HT-29 (cell line): ENCODE data around the gene SIM1. TPM values are rescaled to one million over a fixed set of nuclear protein-coding genes. Genes with fewer than 3 reads are reported as not detected.
A peak's percentile ranks its signal among the peaks of the same experiment; 100 is the strongest.

Source experiments
- DNase-seq: peaks from one replicate; pipeline ENCODE4 v3.0.0-alpha.2; 2015; ENCODE audit warnings: low spot score
- total RNA-seq: library from RNA; depleted of rRNA; stranded (reverse); fragments of >200 nt; shearing (Covaris generic); gene quantifications from 2 replicates; pipeline ENCODE4 v1.2.3, GENCODE V29; 2014; rRNA removed

SIM1 gene, protein sequence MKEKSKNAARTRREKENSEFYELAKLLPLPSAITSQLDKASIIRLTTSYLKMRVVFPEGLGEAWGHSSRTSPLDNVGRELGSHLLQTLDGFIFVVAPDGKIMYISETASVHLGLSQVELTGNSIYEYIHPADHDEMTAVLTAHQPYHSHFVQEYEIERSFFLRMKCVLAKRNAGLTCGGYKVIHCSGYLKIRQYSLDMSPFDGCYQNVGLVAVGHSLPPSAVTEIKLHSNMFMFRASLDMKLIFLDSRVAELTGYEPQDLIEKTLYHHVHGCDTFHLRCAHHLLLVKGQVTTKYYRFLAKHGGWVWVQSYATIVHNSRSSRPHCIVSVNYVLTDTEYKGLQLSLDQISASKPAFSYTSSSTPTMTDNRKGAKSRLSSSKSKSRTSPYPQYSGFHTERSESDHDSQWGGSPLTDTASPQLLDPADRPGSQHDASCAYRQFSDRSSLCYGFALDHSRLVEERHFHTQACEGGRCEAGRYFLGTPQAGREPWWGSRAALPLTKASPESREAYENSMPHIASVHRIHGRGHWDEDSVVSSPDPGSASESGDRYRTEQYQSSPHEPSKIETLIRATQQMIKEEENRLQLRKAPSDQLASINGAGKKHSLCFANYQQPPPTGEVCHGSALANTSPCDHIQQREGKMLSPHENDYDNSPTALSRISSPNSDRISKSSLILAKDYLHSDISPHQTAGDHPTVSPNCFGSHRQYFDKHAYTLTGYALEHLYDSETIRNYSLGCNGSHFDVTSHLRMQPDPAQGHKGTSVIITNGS
- total RNA-seq: not detected in 2 replicates

DNA sequence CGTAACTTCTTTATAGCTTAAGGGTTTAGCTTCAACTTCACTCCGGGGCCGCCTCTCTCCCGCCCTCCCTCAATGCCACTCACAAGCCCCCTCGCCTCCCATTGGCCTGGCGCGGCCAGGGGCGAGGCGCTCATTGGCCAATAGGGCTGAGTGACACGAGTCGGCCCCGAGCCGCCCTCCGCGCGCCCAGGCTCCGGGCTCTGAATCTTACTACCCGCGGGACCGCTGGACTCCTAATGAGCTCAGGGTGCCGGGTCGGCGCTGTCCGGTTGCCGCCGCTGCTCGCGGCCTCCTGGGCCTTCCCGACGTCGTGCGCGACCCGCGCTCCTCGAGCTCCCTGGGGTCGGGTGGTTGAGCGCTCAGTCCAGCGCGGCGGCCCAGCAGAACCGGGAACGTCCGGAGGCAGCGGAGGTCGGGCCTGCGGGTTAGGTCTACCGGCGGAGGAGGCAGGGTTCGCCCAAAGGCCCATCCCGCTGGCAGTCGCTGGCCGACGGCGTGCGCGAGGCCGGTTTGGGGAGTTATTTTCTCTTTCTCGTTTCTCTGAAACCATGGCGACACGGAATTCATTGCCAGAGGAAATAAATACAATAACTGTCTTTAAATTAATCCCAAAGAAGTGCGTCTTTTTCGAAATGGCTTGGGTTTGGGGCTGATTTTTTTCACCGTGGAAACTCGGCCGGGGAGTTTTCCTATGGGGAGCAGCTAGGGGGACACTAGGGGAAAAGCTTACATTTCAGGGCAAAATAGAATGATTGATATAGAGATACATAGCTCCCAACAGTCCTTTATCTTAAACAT lies at the start of gene SIM1:
TSS of gene SIM1 (minus strand) at position 19 of the 798 bp plus-strand sequence. CDS start 1,453 bp downstream, outside the sequence.
- no peak for DNase-seq

DNA sequence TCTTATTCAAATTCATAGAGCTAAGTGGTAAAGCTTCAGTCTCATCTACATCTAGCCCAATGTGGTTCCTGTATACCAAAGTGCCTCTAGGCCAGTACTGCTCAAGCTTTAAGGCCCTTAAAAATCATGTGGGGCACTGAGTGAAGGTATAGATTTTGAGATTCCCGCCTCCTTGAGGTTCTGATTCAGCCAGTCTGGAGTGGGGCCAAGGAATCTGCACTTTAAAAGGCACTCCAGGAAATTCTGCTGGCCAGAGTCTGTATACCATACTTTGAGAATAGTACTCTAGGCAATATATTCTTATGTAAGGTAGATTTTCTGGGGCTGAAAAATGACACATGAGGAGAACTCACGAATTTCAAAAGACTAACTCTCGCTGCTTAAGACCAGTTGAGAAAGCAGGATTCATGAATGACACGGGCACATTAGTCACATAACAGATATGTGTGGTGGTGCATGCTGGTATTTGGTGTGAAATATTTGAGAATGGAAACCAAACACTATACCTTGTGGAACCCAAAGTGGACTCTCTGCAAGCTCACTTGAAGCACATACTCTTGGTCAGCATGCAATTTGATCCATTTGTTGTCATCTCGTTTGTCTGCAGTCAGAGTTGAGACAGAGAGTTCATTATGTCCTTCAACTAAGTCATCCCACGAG lies 47.6 kb upstream of the SIM1 start:
- DNase-seq: no peak

DNA sequence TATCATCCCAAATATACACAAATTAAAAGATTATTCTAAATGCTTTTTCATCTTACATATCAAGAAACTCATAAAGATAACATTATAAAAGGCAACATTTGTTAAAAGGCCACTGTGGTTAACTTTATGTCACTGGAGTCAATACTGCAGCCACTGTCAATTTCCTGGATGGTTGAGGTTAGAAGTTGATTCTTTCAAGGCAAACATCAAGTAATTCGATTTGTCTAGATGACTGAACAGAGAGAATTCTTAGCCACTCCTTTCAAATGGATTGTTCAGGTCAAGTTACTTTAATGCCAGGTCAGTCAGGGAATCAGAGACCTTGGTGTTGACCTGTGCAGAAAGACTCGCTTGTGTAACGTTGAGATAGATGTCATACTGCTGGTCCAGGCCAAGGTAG lies 44.4 kb upstream of the SIM1 start:
- DNase-seq: no peak

DNA sequence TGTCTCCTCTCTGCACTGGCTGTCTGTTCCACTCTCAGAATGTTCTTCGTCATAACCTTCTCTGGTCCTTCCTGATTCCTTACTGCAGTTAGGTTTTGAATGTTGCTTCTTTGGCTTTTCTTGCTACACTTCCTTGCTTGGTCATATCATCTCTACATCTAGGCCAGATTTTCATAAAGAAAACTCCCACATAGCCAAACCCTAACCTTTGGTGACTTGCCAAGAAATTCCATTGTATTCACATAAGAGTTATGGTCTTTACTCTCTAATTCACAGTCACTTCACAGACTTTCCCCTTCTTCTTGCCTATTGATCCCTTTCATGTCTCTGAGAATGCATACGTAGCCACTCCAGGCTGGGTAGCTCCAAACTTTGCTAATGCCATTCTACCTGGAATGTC lies 41.9 kb upstream of the SIM1 start:
- DNase-seq: no peak

DNA sequence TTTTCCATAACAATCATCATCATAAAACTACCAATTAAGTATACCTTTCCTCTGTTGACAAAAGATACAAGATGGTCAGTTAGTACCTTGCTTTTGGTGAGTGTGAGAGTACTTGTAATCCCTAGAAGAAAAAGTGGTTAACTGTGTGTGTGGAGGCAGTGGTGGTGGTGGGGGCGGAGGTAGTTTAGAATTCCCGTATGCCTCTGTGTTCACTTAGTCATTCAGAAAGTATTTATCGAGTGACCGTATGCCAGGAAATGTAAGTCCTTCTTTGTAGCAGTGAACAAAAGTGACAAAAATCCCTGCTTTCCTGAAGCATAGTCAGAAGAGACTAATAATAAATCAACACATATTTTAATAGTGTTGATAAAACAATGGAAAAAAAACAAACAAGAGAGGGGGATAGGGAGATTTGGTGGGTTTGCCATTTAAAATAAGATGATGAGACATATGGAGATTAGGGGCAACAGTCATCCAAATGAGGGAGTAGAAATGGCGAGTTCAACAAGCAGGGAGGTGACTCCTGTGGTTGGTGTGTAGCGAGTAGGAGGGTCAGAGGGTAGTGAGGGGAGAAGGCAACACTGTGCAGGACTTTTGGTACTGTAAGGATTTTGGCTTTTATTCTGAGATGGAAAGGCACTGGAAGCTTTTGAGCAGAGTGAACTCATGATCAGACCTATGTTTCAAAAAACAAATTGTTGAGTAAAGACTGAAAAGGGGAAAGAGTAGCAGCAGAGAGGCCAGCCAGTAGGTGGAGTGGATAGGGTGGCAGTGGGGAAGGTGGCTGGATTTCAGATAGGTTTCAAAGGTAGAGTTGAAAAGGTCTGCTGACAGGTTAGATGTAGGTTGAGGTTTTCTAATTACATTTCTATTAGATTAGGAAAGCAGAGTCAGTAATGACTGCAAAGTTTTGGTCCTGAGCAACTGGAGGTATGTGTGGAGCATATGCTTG lies 40.3 kb upstream of the SIM1 start:
- DNase-seq: no peak

DNA sequence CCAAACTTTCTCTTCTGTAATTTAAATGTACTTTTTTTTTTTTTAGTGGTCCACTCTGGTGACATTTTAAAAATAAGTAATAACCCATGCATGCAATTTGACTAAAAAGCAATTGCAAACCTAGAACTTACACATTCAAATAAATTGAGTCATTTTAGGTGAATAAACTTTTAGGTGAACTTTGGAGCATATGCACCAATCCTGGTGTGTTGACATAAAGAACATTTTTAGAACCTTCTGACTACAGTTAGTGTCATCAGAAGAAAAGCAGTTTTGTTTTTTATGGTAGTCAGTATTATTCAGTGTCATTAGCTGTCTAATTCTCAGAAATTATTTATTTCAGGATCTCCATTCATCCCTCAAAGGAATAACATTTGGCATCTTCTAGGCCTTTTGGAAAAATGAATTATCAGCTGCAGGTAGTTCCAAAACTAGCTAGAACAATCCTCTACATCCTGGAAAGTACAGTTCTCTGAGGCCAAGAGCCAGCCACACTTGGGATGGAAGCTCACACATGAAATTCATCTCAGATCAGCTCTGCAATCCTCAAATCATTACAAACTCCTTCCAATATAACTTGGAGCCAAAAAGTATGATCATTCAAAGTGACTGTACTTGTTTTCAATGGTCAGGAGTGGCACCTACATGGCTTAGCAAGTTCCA lies 38.5 kb upstream of the SIM1 start:
- no peak for DNase-seq

DNA sequence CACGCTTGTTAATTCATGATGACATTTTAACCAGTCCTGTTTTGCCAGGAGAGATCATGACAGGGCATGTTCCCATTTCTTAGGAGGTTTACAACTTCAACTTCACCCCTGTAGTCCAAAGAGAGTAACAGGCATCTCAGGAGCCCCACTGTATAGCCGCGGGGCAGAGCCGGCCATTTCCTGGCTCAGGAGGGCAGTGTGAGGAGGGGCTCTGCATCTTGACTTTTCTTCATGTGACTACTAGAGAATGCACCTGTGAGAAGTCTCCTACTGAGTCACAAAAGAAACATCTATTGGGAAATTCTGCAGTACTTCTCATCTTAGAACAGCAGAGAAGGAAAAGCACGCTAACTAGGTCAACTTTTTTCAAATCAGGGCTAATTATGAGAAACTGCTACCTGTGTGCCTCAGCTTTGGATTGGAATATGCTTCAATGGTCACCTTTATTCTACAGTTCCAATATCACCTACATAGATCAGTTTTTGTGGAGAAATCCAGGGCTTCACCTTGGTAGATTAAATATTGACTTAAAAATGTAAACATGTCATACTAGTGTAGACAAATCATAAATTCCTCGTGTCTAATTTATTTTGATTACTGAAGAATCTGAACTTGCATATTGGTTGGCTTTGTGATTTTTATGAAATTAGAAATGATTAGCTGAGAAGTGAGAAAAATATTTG lies 28.6 kb upstream of the SIM1 start:
- peak; percentile 8 for DNase-seq

DNA sequence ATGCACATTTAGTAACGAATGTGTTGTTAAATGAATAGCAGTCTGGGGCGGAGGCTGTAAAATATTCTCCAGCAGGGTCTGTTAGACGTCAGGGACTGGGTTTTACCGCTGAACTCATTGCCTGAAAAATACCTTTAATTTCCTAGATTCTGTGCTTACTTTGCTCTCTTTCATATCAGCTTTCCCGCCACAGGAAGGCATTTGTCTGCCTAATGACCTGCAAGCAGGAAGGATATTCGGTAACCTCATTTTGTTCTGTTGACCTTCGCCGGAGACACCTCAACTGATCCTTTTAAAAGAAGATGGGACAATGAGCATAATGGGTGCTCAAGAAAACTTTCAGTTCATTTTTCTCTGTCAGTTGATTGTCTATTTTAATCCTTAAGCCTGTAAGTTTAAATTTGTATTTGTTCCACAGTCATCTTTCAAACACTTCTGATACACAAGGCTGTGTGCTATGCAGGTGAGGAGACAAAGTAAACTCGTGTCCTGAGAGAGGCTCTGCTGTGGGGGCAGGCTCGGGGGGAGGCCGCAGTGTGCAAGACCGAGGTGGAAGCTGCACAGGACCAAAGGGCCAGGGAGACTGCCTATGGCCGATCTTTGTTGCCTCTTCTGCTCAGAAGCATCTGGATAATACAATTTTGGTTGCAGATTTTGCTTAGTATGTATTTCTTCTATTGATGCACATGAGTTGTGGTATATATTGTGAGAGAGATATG lies 27.4 kb upstream of the SIM1 start:
- DNase-seq: no peak

DNA sequence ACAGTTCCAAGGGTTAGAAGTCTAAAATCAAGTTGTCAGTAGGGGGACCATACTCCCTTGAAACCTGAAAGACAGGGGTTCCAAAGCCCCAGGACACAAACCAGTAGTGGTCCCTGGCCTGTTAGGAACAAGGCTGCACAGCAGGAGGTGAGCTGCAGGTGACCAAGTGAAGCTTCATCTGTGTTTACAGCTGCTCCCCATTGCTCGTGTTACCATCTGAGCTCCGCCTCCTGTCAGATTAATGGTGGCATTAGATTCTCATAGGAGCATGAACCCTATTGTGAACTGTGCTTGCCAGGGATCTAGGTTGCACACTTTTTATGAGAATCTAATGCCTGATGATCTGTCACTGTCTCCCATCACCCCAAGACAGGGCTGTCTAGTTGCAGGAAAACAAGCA lies 25.3 kb upstream of the SIM1 start:
- no peak for DNase-seq

DNA sequence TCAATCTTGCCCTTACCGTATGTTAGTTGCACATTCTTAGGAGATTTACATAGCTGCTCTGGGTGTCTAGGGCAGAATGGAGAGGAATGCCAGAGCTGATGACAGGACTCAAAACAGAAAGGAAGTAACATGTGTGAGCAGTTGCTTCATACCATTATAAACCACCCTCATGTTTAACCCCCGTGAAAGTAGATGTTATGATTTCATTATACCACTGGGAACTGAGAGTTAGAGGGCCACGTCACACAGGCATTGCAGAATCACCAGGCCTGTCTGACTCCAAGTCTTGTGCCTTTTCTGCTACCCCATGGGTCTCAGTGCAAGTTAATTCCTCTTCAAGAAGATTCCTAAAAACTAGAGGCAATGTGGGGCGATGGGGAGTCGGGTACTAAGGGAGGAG lies 23.5 kb upstream of the SIM1 start:
- no peak for DNase-seq

DNA sequence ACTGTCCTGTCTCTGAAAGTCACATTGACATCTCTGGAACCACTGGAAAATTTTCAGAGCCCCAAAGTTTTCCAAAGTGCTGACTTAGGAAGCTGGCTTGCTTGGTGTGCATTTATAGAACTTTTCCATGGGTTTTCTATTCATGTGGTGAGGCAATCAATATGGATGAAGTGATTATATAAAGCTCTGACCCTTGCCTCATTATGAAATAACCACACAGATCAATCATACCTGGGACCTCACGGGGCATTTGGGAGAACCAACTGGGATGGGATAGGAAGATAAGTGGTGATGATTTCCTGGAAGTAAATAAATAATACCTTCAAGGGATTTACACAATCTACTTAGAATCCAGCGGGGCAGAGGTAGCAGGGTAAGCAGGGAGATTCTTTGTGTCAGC lies 22.9 kb upstream of the SIM1 start:
- no peak for DNase-seq

DNA sequence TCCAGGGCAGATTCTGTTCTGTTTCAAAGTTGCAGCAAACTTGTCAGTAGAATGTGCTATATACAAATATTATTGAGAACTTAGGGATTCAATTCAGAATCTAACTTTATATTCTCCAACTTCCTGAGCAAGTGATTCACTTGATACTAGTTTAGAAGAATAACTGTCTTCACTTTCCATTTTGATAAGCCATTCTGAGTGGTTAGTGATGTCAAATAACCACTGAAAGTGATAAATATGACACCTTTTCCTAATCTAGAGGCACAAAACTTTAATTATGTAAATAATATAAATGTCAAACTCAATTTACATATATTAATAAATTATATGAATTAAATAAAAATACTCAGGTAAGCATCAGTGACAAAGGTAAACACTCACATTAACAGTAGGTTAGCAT lies 20.5 kb upstream of the SIM1 start:
- DNase-seq: no peak

DNA sequence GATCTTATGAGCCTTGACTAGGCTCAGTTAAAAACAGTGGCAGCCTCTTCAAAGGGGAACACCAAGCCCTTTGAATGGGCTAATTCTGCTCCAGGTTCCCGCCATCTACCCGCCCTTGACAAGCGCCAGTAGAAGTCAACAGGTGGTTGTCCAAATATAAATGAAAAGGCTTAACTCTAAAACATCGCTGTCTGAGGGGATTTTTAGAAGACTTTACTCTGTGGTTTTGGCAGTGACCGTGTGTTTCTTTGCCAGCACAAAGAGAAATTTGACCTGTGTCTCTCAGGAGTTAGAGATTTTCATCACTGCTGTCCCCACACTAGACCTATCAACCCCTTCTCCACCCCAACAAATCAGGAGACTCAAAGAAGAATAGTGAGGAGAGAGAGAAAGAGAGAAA lies 19.8 kb upstream of the SIM1 start:
- DNase-seq: no peak

DNA sequence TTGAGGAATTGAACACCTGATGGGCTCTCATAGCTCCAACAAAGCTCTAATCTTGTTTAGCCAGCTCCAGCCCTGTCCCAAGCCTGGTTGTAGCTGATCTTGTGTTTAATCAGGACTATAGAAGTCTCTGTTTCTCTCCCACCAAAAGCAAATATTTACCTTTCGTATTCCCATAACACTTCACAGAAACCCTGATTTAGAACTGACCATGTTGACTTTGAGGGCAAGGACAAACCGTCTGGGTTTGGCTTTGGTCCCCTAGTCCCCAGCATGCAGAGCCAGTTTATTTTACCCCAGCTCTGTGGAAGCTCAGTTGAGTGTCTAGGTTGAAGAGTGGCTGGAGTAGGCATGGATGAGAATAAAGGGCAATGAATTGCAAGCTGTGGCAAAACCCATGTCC lies 18.0 kb upstream of the SIM1 start:
- DNase-seq: peak; percentile 26

DNA sequence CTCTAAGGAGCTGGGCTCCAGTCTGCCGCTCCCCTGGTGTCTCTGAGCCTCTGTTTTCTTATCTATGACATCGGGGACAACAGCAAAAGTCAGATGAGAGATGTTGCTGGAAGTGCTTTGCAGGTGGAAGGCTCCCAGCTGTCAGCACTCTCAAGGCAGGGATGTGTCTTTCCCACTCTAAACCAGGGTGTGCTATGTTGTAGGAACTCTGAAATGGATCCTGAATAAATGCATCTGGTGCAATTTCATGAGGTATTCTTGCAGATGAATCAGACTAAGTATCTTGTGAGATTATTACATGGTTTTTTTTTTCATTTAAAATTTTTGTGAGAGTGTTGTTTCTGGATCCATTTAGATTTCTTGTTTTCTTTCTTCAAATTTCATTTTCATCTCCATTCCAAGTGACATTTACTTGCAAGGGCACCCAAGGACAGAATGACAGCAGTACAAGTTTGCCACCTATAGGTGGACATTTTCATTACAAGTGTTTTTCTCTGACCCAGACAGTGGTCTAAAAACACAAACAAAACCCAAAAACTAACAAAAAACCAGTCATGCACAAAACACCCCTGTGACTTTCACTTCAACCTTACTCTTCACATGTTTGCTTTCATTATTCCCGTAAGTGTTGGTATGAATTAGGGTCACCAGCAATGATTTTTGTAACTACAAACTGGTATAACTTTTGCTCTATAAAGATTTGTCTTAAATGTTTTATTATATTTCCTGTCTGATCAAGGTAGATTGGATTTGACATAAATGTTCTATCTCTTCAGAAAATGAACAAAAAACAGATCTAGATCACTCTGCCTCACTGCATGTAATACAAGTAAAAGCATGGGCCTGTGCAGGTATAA lies 14.7 kb upstream of the SIM1 start:
- DNase-seq: peak; percentile 65

DNA sequence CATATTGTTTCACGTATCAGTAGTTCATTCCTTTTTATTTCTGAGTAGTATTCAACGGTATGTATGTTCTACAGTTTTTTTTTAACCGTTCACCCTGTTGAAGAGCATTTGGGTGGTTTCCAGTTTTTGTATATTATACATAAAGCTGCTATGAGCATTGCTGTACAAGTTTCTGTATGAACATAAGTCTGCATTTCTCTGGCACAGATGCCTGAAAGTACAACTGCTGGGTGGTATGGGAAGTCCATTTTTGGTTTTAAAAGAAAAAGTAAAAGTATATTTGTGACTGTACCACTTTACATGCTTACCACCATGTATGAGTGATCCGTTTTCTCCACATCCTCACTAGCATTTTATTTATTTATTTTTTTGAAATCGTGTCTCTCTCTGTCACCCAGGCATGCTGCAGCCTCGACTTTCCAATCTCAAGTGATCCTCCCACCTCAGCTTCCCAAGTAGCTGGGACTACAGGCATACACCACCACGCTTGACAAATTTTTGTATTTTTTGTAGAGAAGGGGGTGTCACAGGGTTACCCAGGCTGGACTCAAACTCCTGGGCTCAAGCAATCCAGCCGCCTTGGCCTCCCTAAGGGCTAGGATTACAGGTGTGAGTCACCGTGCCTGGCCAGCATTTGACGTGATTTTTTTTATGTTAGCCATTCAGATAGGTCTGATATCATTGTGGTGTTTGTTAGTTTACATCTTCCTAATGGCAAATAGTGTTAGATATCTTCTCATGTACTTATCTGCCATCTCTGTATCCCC lies 11.0 kb upstream of the SIM1 start:
- no peak for DNase-seq

DNA sequence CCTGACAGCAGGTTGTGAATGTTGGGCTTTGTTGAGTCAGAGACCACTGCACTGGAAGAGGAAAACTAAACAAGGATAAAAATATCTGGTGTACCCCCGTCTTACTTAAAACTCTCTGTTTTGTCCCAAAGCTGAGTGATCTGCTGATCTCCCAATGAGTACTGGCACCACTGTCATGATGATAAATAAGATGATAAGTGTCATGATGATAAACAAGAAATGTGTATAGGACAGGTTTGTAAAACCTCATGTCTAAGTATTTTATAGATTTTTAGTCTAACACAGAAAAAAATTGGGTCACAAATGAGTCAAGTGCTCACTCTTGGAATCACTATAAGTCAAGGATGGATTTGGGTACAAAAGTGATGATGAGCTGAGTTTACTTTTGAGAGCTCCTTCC lies 8.5 kb upstream of the SIM1 start:
- DNase-seq: no peak
